Measurements from ENCODE around the gene COL27A1.

COL27A1 gene

DNA sequence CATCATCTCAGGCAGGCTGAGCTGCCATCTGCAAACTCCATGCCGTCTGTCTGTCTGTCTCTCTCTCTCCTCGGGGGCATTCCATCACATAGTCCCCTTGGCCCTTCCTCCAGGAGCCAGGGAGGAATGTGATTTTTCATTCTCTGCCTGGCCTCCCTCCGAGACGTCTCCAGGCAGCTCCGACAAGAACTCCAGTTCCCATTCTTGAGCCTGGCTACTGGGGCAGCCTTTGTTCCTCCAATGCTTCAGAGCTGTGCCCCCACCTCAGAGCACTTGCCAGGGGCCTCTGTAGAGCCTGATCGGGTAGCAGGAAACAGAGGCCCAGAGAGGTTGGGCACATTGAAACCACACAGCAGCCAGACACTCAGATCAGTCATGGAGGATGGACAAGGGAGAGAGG lies 74.0 kb downstream of the COL27A1 start:
- no peak for DNase-seq

- no peak for DNase-seq
Observed at GRCh38 chr9:114230068-114230467, 74.7 kb downstream of the COL27A1 start.

DNA sequence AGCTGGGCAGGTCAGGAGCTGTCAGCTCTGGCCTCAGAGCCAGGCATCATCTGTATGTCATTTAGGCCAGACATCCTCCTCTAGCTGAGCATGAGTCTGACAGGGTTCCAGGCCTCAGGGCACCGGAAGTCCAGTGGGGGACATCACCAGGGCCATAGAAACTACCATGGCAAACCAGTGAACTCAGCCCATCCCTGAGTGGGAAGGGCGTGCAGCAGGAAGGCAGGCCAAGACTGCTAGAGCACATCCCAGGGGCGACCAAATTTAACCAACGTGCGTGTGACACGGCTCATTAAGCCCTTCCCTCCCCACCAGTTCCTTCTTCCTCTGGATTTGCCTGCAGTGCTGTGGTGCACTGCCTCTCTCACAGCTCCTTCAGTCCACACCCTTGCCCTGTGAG lies 75.9 kb downstream of the COL27A1 start:
- DNase-seq, result no peak

- no peak for DNase-seq
Observed at GRCh38 chr9:114231719-114232449, 76.5 kb downstream of the COL27A1 start.

DNA sequence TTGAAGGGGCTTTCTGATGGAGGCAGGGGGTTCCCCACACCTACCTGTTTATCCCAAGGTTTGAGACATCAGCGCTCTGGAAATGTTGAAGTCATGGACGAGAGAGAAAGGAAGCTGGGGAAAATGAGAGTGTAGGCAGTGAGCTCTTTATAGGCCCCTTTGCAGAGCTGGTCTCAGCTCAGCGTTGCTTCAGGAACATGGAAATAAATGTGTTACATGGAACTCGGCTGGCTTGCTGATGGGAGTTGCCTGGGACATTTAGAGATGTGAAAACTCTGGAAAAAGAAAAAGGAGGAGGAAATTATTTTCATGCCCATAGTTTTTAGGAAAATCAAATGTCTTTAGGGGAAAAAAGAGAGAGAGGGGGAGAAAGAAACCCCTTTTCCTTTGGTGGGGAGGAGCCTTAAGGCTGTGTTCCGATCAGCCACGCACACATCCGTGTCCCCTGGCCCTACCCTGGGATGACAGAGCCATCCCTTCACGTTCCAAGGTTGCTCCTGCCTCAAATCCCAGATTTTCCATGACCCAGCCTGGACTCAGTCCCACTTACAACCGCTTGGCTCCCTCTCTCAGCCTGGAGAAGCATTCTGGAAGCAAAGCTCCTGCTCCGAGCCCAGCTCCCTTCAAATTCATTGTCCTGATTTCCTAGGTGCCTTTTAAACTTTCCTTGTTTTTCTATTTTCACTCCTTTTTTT lies 78.3 kb downstream of the COL27A1 start:
- DNase-seq, result no peak

- no peak for DNase-seq
Observed at GRCh38 chr9:114235033-114235661, 79.8 kb downstream of the COL27A1 start.

DNA sequence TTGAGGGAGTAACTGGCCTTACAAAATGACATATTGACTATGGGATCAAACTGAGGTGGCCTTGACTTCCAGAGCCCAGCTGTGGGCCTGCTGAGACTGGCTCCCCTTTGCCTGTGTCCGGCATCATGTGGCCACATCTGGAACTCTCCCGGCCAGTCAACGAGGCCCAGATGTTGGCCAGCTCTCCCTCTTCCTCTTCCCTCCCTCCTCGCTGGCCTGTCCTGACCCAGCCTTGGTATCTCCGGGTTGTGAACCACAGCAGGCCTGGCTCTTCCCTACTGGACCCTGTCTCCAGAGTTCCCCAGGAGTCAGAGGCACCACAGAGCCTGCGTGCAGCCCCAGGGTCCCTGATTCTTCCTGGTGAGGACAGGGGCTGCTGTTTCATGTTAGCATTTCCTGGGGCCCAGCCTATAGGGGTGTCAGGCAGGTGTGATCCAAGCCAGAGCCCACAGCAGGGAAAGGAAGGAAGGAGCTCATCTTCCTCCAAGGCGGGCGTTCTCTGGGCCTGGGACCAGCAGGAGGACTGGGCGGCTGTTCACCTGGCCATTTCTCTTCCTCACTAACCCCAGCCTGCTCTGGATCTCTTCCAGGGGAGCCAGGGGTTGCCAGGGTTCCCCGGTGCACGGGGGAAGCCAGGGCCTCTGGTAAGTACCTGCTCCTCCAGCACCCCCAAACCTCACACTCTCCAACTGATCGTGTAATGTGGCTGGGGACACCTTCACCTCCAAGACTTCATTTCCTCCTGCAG lies 81.2 kb downstream of the COL27A1 start:
- DNase-seq, result no peak

DNA sequence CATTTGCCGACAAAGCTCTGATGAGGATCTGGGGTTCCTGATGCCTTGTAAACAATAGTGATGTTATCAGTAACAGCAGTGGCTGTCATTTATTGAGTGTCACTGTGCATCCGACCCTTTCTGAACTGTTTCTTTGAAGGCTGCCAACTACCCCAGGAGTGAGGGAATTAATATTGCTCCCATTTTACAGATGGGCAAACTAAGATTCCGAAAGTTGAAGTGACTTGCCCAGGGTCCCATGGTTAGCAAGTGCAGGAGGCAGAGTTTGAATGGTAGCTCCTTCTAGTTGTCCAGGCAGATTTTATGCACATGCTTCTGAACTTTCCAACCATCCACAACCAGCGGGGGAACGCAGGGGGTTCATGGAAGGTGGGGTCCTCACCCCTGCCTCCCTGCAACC lies 81.9 kb downstream of the COL27A1 start:
- DNase-seq, result no peak

GRCh38 chr9:114237781-114238180 lies 82.4 kb downstream of the COL27A1 start:
- DNase-seq, result no peak

- DNase-seq, result no peak
Observed at GRCh38 chr9:114238472-114238871, 83.1 kb downstream of the COL27A1 start.

DNA sequence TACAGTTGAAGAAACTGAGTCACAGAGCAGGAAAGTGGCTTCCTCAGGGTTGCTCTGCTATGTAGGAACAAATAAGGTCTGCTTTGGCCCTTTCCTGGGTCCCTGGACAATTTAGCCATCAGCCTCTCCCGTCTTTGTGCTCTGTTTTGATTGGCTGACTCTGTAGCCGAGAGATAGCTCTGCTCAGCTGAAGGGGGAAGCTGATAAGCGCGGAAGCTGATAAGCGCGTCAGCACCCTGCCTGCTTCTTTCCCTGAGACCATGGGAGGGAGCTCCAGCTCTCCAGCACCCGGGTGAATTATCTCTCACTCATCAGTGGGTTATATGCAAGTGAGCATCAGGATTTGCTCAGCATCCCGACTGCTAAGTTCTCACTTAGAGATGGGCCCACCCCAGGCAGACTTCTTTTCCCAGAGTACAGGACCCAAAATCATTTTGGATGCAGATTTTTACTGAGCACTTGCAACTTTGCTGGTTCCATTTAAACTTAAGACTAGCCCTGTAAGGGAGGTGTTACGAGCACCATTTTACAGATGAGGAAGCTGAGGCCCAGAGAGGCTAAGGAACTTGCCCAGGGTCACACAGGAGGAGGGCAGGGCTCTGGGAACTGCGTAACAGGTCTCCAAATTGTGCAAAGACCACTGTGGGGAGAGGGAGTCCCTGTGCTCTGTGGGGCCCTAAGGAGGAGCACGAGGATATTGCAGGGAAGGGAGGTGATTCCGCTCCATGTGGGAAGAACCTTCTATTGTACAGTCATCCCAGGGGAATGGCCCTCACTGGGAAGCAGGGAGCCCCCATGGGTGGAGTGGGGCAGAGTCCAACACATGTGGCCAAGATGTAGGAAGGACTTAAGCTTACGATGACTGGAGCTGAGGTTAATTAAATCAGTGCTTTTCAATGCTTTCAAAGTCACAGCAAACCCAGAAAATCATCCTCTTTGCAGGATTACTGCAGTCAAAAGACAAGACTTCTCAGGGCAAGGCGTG lies 83.8 kb downstream of the COL27A1 start:
- no peak for DNase-seq

- no peak for DNase-seq
Observed at GRCh38 chr9:114240216-114240615, 84.9 kb downstream of the COL27A1 start.

GRCh38 chr9:114240647-114241558 lies 85.6 kb downstream of the COL27A1 start:
- DNase-seq, result no peak

- DNase-seq, result no peak
Observed at GRCh38 chr9:114242837-114243236, 87.5 kb downstream of the COL27A1 start.

DNA sequence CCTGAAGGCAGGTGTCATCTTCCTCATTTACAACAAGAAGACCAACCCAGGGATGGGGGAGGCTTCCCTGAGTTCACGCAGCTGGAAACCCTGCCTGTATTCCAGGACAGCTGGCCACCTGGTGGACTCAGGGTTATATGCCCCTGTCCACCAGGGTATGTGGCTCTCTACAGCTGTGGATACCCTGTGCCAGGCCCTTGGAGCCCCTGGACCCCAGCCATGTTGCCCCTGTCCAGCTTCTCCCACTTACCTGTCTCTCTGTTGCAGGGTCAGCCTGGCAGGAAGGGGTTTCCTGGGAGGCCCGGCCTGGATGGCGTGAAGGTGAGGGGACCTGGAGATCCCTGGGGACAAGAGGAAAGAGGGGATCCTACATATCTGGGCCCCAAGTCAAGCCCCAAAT lies 87.9 kb downstream of the COL27A1 start:
- DNase-seq, result no peak

DNA sequence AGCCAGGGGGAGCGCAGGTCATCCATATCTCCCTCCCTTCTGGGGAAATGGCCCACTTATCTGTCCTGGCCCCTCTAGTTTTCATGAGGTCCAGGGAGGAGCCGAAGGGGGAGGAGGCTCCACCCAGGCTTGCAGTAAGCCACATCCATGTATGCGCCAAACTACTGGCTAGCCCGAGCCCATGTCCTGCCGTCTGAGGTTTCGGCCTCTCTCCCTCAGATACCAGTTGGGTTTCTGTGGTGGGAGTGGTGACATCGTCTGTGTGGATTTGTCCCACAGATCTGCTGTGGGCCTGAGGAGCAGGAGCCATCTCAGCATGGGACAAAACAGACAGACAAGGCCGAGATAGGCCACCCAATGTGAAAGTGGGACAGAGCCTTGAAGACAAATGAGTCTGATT lies 89.2 kb downstream of the COL27A1 start:
- no peak for DNase-seq

- DNase-seq, result no peak
Observed at GRCh38 chr9:114246558-114246957, 91.2 kb downstream of the COL27A1 start.

DNA sequence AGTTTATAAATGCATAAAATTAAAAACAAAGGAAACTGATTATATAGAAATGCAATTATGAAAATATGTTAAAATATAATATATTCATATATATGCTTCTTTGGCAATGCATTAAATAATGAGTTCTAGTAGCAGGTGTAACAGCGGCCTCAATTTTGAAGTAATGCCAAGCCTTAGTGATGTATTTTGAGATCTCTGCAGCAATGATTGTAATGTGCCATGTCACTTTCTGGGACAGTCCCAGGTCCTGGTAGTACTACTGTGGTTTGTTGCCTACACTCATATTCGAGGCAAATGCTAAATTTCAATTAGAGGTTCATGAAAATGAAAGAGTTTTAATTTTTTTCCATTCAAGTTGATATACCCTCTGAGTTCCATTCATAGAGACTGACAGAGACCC lies 91.7 kb downstream of the COL27A1 start:
- no peak for DNase-seq

- DNase-seq, result no peak
Observed at GRCh38 chr9:114247491-114247890, 92.2 kb downstream of the COL27A1 start.

GRCh38 chr9:114248299-114248707 lies 93.0 kb downstream of the COL27A1 start:
- no peak for DNase-seq

Data from CD4-positive, alpha-beta T cell treated with Interferon gamma for 1 hour (primary cell).